A549 (cell line): Measurements from ENCODE around the gene TRPV2.
"Not testable (repeated sequence)": the region's sequence is repeated elsewhere in the genome, so short reads cannot be mapped to it uniquely, and the experiment has no call there.

Experiments
- MAX ChIP-seq: IDR thresholded peaks from 2 replicates; pipeline ENCODE4 v1.6.1; 2012
- TF ChIP-seq, protein P1 (sequence below): fragments of >200 bp; sonication (Bioruptor Twin); formaldehyde crosslinking; IDR thresholded peaks from 3 replicates; pipeline ENCODE4 v1.5.1; 2016
- TF ChIP-seq, protein P2 (sequence below): fragments of 250-450 bp; sonication (Bioruptor Pico); IDR thresholded peaks from 2 replicates; pipeline ENCODE4 v1.5.0; 2021; ENCODE audit warnings: mild to moderate bottlenecking, moderate library complexity, borderline replicate concordance

- TF ChIP-seq, protein P1, sequence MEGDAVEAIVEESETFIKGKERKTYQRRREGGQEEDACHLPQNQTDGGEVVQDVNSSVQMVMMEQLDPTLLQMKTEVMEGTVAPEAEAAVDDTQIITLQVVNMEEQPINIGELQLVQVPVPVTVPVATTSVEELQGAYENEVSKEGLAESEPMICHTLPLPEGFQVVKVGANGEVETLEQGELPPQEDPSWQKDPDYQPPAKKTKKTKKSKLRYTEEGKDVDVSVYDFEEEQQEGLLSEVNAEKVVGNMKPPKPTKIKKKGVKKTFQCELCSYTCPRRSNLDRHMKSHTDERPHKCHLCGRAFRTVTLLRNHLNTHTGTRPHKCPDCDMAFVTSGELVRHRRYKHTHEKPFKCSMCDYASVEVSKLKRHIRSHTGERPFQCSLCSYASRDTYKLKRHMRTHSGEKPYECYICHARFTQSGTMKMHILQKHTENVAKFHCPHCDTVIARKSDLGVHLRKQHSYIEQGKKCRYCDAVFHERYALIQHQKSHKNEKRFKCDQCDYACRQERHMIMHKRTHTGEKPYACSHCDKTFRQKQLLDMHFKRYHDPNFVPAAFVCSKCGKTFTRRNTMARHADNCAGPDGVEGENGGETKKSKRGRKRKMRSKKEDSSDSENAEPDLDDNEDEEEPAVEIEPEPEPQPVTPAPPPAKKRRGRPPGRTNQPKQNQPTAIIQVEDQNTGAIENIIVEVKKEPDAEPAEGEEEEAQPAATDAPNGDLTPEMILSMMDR, result not testable (repeated sequence)
- TF ChIP-seq, protein P2, sequence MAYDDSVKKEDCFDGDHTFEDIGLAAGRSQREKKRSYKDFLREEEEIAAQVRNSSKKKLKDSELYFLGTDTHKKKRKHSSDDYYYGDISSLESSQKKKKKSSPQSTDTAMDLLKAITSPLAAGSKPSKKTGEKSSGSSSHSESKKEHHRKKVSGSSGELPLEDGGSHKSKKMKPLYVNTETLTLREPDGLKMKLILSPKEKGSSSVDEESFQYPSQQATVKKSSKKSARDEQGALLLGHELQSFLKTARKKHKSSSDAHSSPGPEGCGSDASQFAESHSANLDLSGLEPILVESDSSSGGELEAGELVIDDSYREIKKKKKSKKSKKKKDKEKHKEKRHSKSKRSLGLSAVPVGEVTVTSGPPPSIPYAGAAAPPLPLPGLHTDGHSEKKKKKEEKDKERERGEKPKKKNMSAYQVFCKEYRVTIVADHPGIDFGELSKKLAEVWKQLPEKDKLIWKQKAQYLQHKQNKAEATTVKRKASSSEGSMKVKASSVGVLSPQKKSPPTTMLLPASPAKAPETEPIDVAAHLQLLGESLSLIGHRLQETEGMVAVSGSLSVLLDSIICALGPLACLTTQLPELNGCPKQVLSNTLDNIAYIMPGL (CRISPR knock-in tag), result not testable (repeated sequence)
- not testable (repeated sequence) for TF ChIP-seq MAX
Observed at GRCh38 chr17:16403847-16404246, 11.5 kb upstream of the TRPV2 start.
